ENCODE data around the gene DDIT3.

- no peak for TF ChIP-seq CTCF (IDR thresholded peaks at IDR 0.05; ENCODE audit: low read length)
- no peak for TF ChIP-seq EZH2 (IDR thresholded peaks at IDR 0.05; ENCODE audit: borderline replicate concordance, low read length)
Measured at GRCh38 chr12:57564178-57564740, 43.9 kb upstream of the DDIT3 start.
